ENCODE data around the gene NHERF1. TPM values are rescaled to one million over a fixed set of nuclear protein-coding genes. Genes with fewer than 3 reads are reported as not detected.
A peak's percentile ranks its signal among the peaks of the same experiment; 100 is the strongest.

Gene NHERF1
- total RNA-seq, 5 donors from 2014 or later (not counting 1 experiment from before 2014, with no cell fraction given): 104 to 260 (median 223) TPM

- Mint-ChIP-seq H3K27ac (no peak overlapping the region), H3K4me3 (no peak overlapping the region), H3K36me3 (no peaks in the 10 kb centered on the region), H3K9me3 (no peaks in the 10 kb centered on the region), H3K4me1 (peaks cover 5 to 23% (median 17%) of the 10 kb centered on the region in 3 donors), H3K27me3 (no peaks in the 10 kb centered on the region)
- Histone ChIP-seq H3K27ac (ENCODE audit: low read length) (no peak overlapping the region), H3K9me3 (no peaks in the 10 kb centered on the region), H3K4me1 (ENCODE audit: control insufficient read depth in 1 of 2, extremely low read depth in 1 of 2, insufficient read depth in 2 of 2, low read length in 2 of 2) (peaks cover 0 to 45% of the 10 kb centered on the region in 2 experiments), H3K27me3 (replicated peaks in 1 of 2; ENCODE audit: control insufficient read depth in 2 of 2, extremely low read depth in 1 of 2, insufficient read depth in 2 of 2, low read length in 1 of 2) (no peaks in the 10 kb centered on the region), H3K36me3 (ENCODE audit: control insufficient read depth in 2 of 2, extremely low read depth in 1 of 2, insufficient read depth in 1 of 2, low read length in 1 of 2) (no peaks in the 10 kb centered on the region), H3K4me3 (ENCODE audit: control insufficient read depth in 1 of 2, extremely low read depth in 1 of 2, low read length in 1 of 2) (no peak overlapping the region)
- no peak for ATAC-seq (replicated peaks in 1 of 4)
- ChIA-PET CTCF (no interaction called here), POLR2A (no interaction called here)
- DNase-seq: no peak
- WGBS (ENCODE audit: insufficient coverage): 100% methylated on average over 6 of the region's 15 CpGs
Measured at GRCh38 chr17:74729866-74730265, 18.6 kb upstream of the NHERF1 start.

DNA sequence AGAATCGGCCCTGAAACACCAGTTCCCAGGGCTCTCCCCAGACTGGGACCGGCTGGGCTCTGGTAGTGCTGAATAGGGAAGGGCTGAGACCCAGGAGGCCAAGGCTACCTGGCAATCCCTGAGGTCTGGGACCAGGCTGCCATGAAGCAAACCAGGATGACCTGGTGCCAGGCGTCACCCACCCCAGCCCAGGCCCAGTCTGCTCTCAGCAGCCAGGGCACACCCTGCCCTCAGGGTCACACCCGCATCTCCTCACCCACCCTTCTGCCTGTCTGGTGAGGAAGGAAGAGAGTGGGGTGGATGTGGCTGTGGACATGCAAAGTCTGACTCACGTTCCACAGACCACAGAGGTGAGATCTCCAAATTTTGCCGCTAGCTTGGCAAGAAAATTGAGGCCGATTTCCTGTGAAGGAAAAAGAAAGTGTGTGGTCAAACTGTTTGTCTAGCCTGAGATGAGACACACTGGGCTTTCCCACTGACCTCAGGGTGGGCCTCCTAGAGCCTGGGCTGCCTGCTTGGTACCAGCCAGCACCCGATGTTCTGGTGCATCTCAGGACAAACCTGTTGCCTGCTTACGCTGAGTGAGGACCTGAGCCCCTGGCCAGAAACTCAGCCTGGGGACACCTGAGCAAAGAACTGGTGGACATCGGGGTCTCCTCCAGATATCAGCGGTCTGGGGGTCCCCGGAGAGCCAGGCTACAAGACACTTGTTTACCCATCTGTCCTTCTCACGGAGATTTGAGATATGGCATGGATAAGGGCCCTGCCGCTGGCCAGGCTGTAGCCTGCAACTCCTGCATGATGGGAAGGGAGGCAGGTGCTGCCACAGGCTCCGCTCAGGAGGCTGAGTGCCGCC lies 17.7 kb upstream of the NHERF1 start:
- peak in 33 of 35 experiments; percentile 38 to 78 (median 53) for DNase-seq
- Histone ChIP-seq H3K27me3 (replicated peaks in 1 of 2; ENCODE audit: control insufficient read depth in 2 of 2, extremely low read depth in 1 of 2, insufficient read depth in 2 of 2, low read length in 1 of 2) (no peaks in the 10 kb centered on the region), H3K9me3 (no peaks in the 10 kb centered on the region), H3K36me3 (ENCODE audit: control insufficient read depth in 2 of 2, extremely low read depth in 1 of 2, insufficient read depth in 1 of 2, low read length in 1 of 2) (no peaks in the 10 kb centered on the region), H3K27ac (ENCODE audit: low read length) (no peak overlapping the region), H3K4me3 (ENCODE audit: control insufficient read depth in 1 of 2, extremely low read depth in 1 of 2, low read length in 1 of 2) (no peak overlapping the region), H3K4me1 (ENCODE audit: control insufficient read depth in 1 of 2, extremely low read depth in 1 of 2, insufficient read depth in 2 of 2, low read length in 2 of 2) (peaks cover 0 to 46% of the 10 kb centered on the region in 2 experiments)
- Mint-ChIP-seq H3K4me1 (peaks cover 8 to 24% (median 17%) of the 10 kb centered on the region in 3 donors), H3K27ac (peak overlapping the region; percentile 4 to 54), H3K36me3 (no peaks in the 10 kb centered on the region), H3K9me3 (no peaks in the 10 kb centered on the region), H3K27me3 (no peaks in the 10 kb centered on the region), H3K4me3 (peak overlapping the region in 1 of 3 donors; percentile 10)
- POLR2A ChIA-PET: no interaction called here
- peak; percentile 84 to 98 (median 94) for ATAC-seq (replicated peaks in 1 of 4)
- WGBS (ENCODE audit: insufficient coverage): 55% methylated on average over 12 of the region's 16 CpGs
- CTCF ChIA-PET: no interaction called here

- no peak for ATAC-seq (replicated peaks in 1 of 4)
- H3K4me3 Mint-ChIP-seq: no peak overlapping the region
Measured at GRCh38 chr17:74731347-74731605, 17.2 kb upstream of the NHERF1 start.

DNA sequence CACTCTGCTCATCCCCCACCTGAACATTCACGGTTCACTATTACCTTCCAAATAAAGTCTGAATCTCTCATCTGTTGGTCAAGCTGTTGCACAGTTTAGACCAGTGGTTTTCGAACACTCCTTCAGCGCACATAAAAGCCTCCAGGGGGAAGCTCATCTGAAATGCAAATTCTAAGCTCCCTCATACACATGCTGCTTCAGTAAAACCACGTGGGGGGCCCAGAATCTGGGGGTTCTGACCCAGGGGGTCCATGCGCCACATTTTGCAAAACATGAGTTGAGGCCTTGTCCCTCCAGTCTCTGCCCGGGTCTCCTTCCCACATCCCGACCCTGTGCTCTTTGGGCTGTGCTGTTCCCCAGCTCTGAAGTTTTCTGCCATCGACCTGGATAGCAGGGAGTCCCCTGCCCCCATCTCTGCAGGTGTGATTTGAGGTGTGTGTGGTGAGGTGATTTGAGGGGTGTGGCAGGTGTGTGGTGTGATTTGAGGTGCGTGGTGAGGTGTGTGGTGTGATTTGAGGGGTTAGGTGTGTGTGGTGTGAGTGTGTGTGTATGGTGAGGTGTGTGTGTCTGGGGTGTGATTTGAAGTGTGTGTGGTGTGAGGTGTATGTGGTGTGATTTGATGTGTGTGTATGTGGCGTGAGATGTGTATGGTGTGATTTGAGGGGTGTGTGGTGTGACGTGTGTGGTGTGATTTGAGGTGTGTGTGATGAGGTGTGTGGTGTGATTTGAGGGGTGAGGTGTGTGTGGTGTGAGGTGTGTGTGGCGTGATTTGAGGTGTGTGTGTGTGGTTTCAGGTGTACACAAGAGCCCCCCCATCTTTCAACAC lies 16.2 kb upstream of the NHERF1 start:
- CTCF ChIA-PET: no interaction called here
- POLR2A ChIA-PET: no interaction called here
- Mint-ChIP-seq H3K4me3 (no peak overlapping the region), H3K36me3 (no peaks in the 10 kb centered on the region), H3K27ac (no peak overlapping the region), H3K9me3 (no peaks in the 10 kb centered on the region), H3K4me1 (peaks cover 15 to 30% (median 23%) of the 10 kb centered on the region in 3 donors), H3K27me3 (no peaks in the 10 kb centered on the region)
- Histone ChIP-seq H3K27me3 (replicated peaks in 1 of 2; ENCODE audit: control insufficient read depth in 2 of 2, extremely low read depth in 1 of 2, insufficient read depth in 2 of 2, low read length in 1 of 2) (no peaks in the 10 kb centered on the region), H3K4me1 (ENCODE audit: control insufficient read depth in 1 of 2, extremely low read depth in 1 of 2, insufficient read depth in 2 of 2, low read length in 2 of 2) (peaks cover 0 to 60% of the 10 kb centered on the region in 2 experiments), H3K27ac (ENCODE audit: low read length) (no peak overlapping the region), H3K36me3 (ENCODE audit: control insufficient read depth in 2 of 2, extremely low read depth in 1 of 2, insufficient read depth in 1 of 2, low read length in 1 of 2) (no peaks in the 10 kb centered on the region), H3K4me3 (ENCODE audit: control insufficient read depth in 1 of 2, extremely low read depth in 1 of 2, low read length in 1 of 2) (no peak overlapping the region), H3K9me3 (no peaks in the 10 kb centered on the region)
- ATAC-seq (replicated peaks in 1 of 4): no peak
- DNase-seq: no peak
- WGBS (ENCODE audit: insufficient coverage): 78% methylated on average over 12 of the region's 12 CpGs

More at GRCh38 chr17:74731347-74731605, 17.2 kb upstream of the NHERF1 start:
- DNase-seq: no peak
- Mint-ChIP-seq H3K27me3 (no peaks in the 10 kb centered on the region), H3K9me3 (no peaks in the 10 kb centered on the region), H3K36me3 (no peaks in the 10 kb centered on the region), H3K27ac (no peak overlapping the region), H3K4me1 (peaks cover 11 to 26% (median 20%) of the 10 kb centered on the region in 3 donors)
- 86% methylated on average over 3 of the region's 4 CpGs for WGBS (ENCODE audit: insufficient coverage)
- Histone ChIP-seq H3K4me3 (ENCODE audit: control insufficient read depth in 1 of 2, extremely low read depth in 1 of 2, low read length in 1 of 2) (no peak overlapping the region), H3K9me3 (no peaks in the 10 kb centered on the region), H3K27me3 (replicated peaks in 1 of 2; ENCODE audit: control insufficient read depth in 2 of 2, extremely low read depth in 1 of 2, insufficient read depth in 2 of 2, low read length in 1 of 2) (no peaks in the 10 kb centered on the region), H3K27ac (ENCODE audit: low read length) (no peak overlapping the region), H3K4me1 (ENCODE audit: control insufficient read depth in 1 of 2, extremely low read depth in 1 of 2, insufficient read depth in 2 of 2, low read length in 2 of 2) (peaks cover 0 to 51% of the 10 kb centered on the region in 2 experiments), H3K36me3 (ENCODE audit: control insufficient read depth in 2 of 2, extremely low read depth in 1 of 2, insufficient read depth in 1 of 2, low read length in 1 of 2) (no peaks in the 10 kb centered on the region)
- ChIA-PET CTCF (no interaction called here), POLR2A (no interaction called here)

DNA sequence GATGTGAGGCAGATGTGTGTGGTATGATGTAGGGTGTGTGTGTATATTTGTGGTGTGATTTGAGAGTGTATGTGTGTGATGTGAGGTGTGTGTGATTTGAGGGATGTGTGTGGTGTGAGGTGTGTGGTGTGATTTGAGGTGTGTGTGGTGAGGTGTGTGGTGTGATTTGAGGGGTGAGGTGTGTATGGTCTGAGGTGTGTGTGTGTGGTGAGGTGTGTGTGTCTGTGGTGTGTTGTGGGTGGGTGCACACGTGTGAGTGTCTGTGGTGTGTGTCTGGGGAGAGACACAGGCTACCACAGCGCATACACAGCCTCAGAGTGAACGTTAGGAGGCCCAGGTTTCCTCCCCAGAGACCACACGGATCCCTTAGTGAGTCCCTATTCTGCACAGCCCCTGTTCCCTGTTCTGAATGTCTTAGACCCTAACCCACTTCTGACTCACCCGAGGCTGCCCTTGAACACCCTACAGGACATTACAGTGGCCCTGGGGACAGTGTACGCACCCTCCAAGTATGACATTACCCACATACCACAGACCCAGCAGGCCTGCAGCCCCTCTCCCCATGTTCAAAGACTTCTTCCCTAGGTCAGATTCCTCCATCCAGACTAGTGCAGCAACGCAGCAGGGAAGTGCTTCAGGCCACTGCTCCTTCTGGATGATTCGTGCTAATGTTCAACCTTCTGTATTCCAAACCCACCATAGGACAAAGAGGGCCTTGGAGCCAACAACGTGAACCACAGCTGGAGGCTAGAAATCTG lies 14.9 kb upstream of the NHERF1 start:
- Mint-ChIP-seq H3K36me3 (no peaks in the 10 kb centered on the region), H3K4me3 (no peak overlapping the region), H3K9me3 (no peaks in the 10 kb centered on the region), H3K27ac (no peak overlapping the region), H3K4me1 (peaks cover 23 to 42% (median 34%) of the 10 kb centered on the region in 3 donors), H3K27me3 (no peaks in the 10 kb centered on the region)
- Histone ChIP-seq H3K4me1 (ENCODE audit: control insufficient read depth in 1 of 2, extremely low read depth in 1 of 2, insufficient read depth in 2 of 2, low read length in 2 of 2) (peaks cover 5 to 72% of the 10 kb centered on the region in 2 experiments), H3K9me3 (no peaks in the 10 kb centered on the region), H3K36me3 (ENCODE audit: control insufficient read depth in 2 of 2, extremely low read depth in 1 of 2, insufficient read depth in 1 of 2, low read length in 1 of 2) (no peaks in the 10 kb centered on the region), H3K27me3 (replicated peaks in 1 of 2; ENCODE audit: control insufficient read depth in 2 of 2, extremely low read depth in 1 of 2, insufficient read depth in 2 of 2, low read length in 1 of 2) (no peaks in the 10 kb centered on the region), H3K27ac (ENCODE audit: low read length) (no peak overlapping the region), H3K4me3 (ENCODE audit: control insufficient read depth in 1 of 2, extremely low read depth in 1 of 2, low read length in 1 of 2) (no peak overlapping the region)
- ChIA-PET CTCF (no interaction called here), POLR2A (no interaction called here)
- WGBS (ENCODE audit: insufficient coverage): 79% methylated on average over 7 of the region's 9 CpGs
- peak in 1 of 35 experiments; percentile 58 for DNase-seq
- no peak for ATAC-seq (replicated peaks in 1 of 4)

DNA sequence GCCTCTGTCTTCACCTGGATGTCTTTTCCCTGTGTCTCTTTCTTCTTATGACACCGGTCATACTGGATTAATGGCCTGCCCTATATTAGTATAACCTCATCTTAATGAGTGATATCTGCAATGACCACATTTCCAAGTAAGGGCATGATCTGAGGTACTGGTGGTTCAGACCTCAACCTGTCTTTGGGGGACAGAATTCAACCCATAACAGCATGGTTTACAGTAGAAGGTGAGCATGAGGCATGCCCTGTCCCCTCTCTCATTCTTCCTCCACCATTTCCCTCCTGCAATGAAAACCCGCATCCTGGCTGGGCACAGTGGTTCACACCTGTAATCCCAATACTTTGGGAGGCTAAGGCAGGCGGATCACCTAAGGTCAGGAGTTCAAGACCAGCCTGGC lies 14.2 kb upstream of the NHERF1 start:
- DNase-seq: no peak
- no peak for ATAC-seq (replicated peaks in 1 of 4)
- POLR2A ChIA-PET: interaction anchor here in 1 of 2 donors (0.6 kb wide), 1 partner anchor 42 kb away, joined by 4 read pairs; a partner anchor contains a TSS

More for the DNA sequence above, 14.2 kb upstream of the NHERF1 start:
- H3K27ac Mint-ChIP-seq: peak overlapping the region; percentile 29
- peaks cover 30 to 49% (median 41%) of the 10 kb centered on the region in 3 donors for H3K4me1 Mint-ChIP-seq
- Histone ChIP-seq H3K9me3 (no peaks in the 10 kb centered on the region), H3K4me3 (ENCODE audit: control insufficient read depth in 1 of 2, extremely low read depth in 1 of 2, low read length in 1 of 2) (no peak overlapping the region), H3K36me3 (ENCODE audit: control insufficient read depth in 2 of 2, extremely low read depth in 1 of 2, insufficient read depth in 1 of 2, low read length in 1 of 2) (no peaks in the 10 kb centered on the region), H3K27me3 (replicated peaks in 1 of 2; ENCODE audit: control insufficient read depth in 2 of 2, extremely low read depth in 1 of 2, insufficient read depth in 2 of 2, low read length in 1 of 2) (no peaks in the 10 kb centered on the region), H3K4me1 (ENCODE audit: control insufficient read depth in 1 of 2, extremely low read depth in 1 of 2, insufficient read depth in 2 of 2, low read length in 2 of 2) (peaks cover 12 to 76% of the 10 kb centered on the region in 2 experiments), H3K27ac (ENCODE audit: low read length) (no peak overlapping the region)
- CTCF ChIA-PET: interaction anchor here in 1 of 2 donors (0.9 kb wide), 1 partner anchor 233 kb away, joined by 4 read pairs; no protein-coding TSS in a partner anchor
- H3K27me3 Mint-ChIP-seq: no peaks in the 10 kb centered on the region
- H3K9me3 Mint-ChIP-seq: no peaks in the 10 kb centered on the region
- no peaks in the 10 kb centered on the region for H3K36me3 Mint-ChIP-seq
- H3K4me3 Mint-ChIP-seq: no peak overlapping the region
- WGBS (ENCODE audit: insufficient coverage): 100% methylated on average over 1 of the region's 3 CpGs
